H1 (cell line): ENCODE results near the gene FHL1. TPM values are rescaled to one million over a fixed set of nuclear protein-coding genes. Genes with fewer than 3 reads are reported as not detected.

Source experiments
- CTCF ChIA-PET: fragments of 300-600 bp; sonication (Branson Sonifier 250); formaldehyde crosslinking; loops from one replicate; lab custom pipeline; 2021; ENCODE audit not compliant: partially characterized antibody; lab: Charles Lee
- POLR2A ChIA-PET: fragments of 300-600 bp; sonication (Branson Sonifier 250); formaldehyde crosslinking; loops from one replicate; lab custom pipeline; 2021; ENCODE audit warnings: inconsistent platforms; ENCODE audit not compliant: partially characterized antibody; lab: Charles Lee
- DNase-seq, 2 experiments: peaks; one replicate each; pipeline versions ENCODE4 v3.0.0 to v3.0.0-alpha.2; 2010 to 2022; ENCODE audit warnings: low spot score in 2 of 2, low read depth in 1 of 2, mixed read lengths in 1 of 2
- FAIRE-seq: peaks from 2 replicates; lab custom pipeline; 2011; peaks lifted over from hg19 to GRCh38; lab: Jason Lieb, UNC
- H2AFZ ChIP-seq: 2 replicates; pipeline ENCODE4 v1.8.1; 2012; ENCODE audit warnings: low read length, inconsistent platforms
- H2AK5ac ChIP-seq: 2 replicates; pipeline ENCODE4 v1.6.1; 2013; ENCODE audit warnings: low read depth, low read length
- H2BK120ac ChIP-seq: replicated peaks from 2 replicates; pipeline ENCODE3; 2013; ENCODE audit warnings: low read depth, low read length, inconsistent platforms
- H2BK12ac ChIP-seq: 2 replicates; pipeline ENCODE4 v1.6.1; 2013; ENCODE audit warnings: low read depth, low read length
- H2BK15ac ChIP-seq: 2 replicates; pipeline ENCODE4 v1.6.1; 2013; ENCODE audit warnings: low read length
- H2BK20ac ChIP-seq: 2 replicates; pipeline ENCODE4 v1.6.1; 2013; ENCODE audit warnings: low read length
- H2BK5ac ChIP-seq: 2 replicates; pipeline ENCODE4 v1.6.1; 2013; ENCODE audit warnings: low read depth, low read length
- H3K14ac ChIP-seq: 2 replicates; pipeline ENCODE4 v1.6.1; 2013; ENCODE audit warnings: inconsistent platforms; ENCODE audit not compliant: insufficient read length
- H3K18ac ChIP-seq: 2 replicates; pipeline ENCODE4 v1.6.1; 2013; ENCODE audit warnings: low read length; ENCODE audit errors: extremely low read depth
- H3K23ac ChIP-seq: 2 replicates; pipeline ENCODE4 v1.6.1; 2013; ENCODE audit warnings: inconsistent platforms; ENCODE audit not compliant: insufficient read length
- H3K23me2 ChIP-seq: 2 replicates; pipeline ENCODE4 v1.6.1; 2013; ENCODE audit warnings: low read depth, low read length
- H3K27ac ChIP-seq: 2 replicates; pipeline ENCODE4 v1.6.1; 2011; ENCODE audit warnings: low read depth, low read length, inconsistent platforms
- H3K27me3 ChIP-seq, 4 experiments: replicated peaks in 1 of 4; 1 replicate in 1 of 4; 2 replicates in 3 of 4; pipeline versions ENCODE4 v1.6.1 to v1.8.1; 2011 to 2013; ENCODE audit warnings: low read length in 3 of 4, mild to moderate bottlenecking in 3 of 4, inconsistent platforms in 2 of 4, mixed read lengths in 2 of 4, moderate library complexity in 1 of 4; ENCODE audit not compliant: control insufficient read depth in 3 of 4, insufficient read depth in 3 of 4; ENCODE audit errors: extremely low read depth in 1 of 4
- H3K36me3 ChIP-seq, 4 experiments: 2 replicates each; pipeline versions ENCODE4 v1.6.1 to v1.8.1; 2011 to 2013; ENCODE audit warnings: mild to moderate bottlenecking in 4 of 4, low read length in 3 of 4, moderate library complexity in 2 of 4, control low read depth in 1 of 4, inconsistent platforms in 1 of 4; ENCODE audit not compliant: insufficient read depth in 4 of 4, control insufficient read depth in 2 of 4
- H3K4ac ChIP-seq: replicated peaks from 2 replicates; pipeline ENCODE3; 2013; ENCODE audit warnings: low read length, low read depth, mixed read lengths, inconsistent platforms; ENCODE audit not compliant: insufficient read length
- H3K4me1 ChIP-seq, 4 experiments: replicated peaks in 1 of 4; 1 replicate in 1 of 4; 2 replicates in 3 of 4; pipeline versions ENCODE4 v1.6.1 to v1.8.1; 2011 to 2013; ENCODE audit warnings: low read length in 3 of 4, inconsistent platforms in 2 of 4, mixed read lengths in 1 of 4; ENCODE audit not compliant: insufficient read depth in 4 of 4, control insufficient read depth in 3 of 4
- H3K4me2 ChIP-seq, 2 experiments: 2 replicates each; pipeline versions ENCODE4 v1.6.1 to v1.8.1; 2011 to 2013; ENCODE audit warnings: low read depth in 2 of 2, low read length in 2 of 2, control low read depth in 1 of 2, inconsistent platforms in 1 of 2, mild to moderate bottlenecking in 1 of 2; ENCODE audit not compliant: insufficient read depth in 1 of 2
- H3K4me3 ChIP-seq, 4 experiments: fragments of 200-600, 300-600 bp in 1 of 4; sonication (generic), shearing (Covaris generic), sonication (Bioruptor Twin) in 1 of 4; 2 replicates each; pipeline versions ENCODE4 v1.5.1 to v1.8.1; 2011 to 2016; ENCODE audit warnings: low read length in 4 of 4, low read depth in 3 of 4, control low read depth in 2 of 4, inconsistent platforms in 2 of 4, mild to moderate bottlenecking in 2 of 4, mixed read lengths in 1 of 4, moderate library complexity in 1 of 4; ENCODE audit not compliant: insufficient read depth in 2 of 4; ENCODE audit errors: extremely low read depth in 1 of 4
- H3K56ac ChIP-seq: replicated peaks from 2 replicates; pipeline ENCODE3; 2013; ENCODE audit warnings: low read depth, mild to moderate bottlenecking, mixed read lengths, low read length, inconsistent platforms; ENCODE audit not compliant: insufficient read length
- H3K79me1 ChIP-seq: 2 replicates; pipeline ENCODE4 v1.6.1; 2013; ENCODE audit warnings: low read depth, low read length, control low read depth
- H3K79me2 ChIP-seq, 2 experiments: 2 replicates each; pipeline versions ENCODE4 v1.6.1 to v1.8.1; 2012 to 2013; ENCODE audit warnings: low read length in 2 of 2, mild to moderate bottlenecking in 2 of 2, inconsistent platforms in 1 of 2; ENCODE audit not compliant: insufficient read depth in 2 of 2, control insufficient read depth in 1 of 2
- H3K9ac ChIP-seq, 4 experiments: replicated peaks in 1 of 4; 1 replicate in 1 of 4; 2 replicates in 3 of 4; pipeline versions ENCODE4 v1.6.1 to v1.8.1; 2011 to 2013; ENCODE audit warnings: low read depth in 3 of 4, low read length in 3 of 4, control low read depth in 2 of 4, mild to moderate bottlenecking in 2 of 4, moderate library complexity in 2 of 4, inconsistent platforms in 1 of 4; ENCODE audit errors: extremely low read depth in 1 of 4
- H3K9me3 ChIP-seq, 2 experiments: 2 replicates each; pipeline versions ENCODE4 v1.6.1 to v1.8.1; 2012 to 2013; ENCODE audit warnings: mild to moderate bottlenecking in 2 of 2, moderate library complexity in 2 of 2, control low read depth in 1 of 2, inconsistent platforms in 1 of 2, low read depth in 1 of 2, low read length in 1 of 2, mixed read lengths in 1 of 2; ENCODE audit not compliant: insufficient read depth in 2 of 2
- H4K20me1 ChIP-seq, 2 experiments: replicated peaks in 1 of 2; 2 replicates each; pipeline versions ENCODE3 to v1.8.1; 2011 to 2013; ENCODE audit warnings: inconsistent platforms in 2 of 2, low read length in 2 of 2, mild to moderate bottlenecking in 1 of 2; ENCODE audit not compliant: insufficient read depth in 2 of 2, control insufficient read depth in 1 of 2
- H4K5ac ChIP-seq: 2 replicates; pipeline ENCODE4 v1.6.1; 2013; ENCODE audit warnings: low read length, low read depth, mixed read lengths, inconsistent platforms; ENCODE audit not compliant: insufficient read length
- H4K8ac ChIP-seq: 2 replicates; pipeline ENCODE4 v1.8.0; 2013; ENCODE audit warnings: mild to moderate bottlenecking, moderate library complexity, low read length, inconsistent platforms; ENCODE audit not compliant: insufficient read depth; ENCODE audit errors: extremely low read depth
- H4K91ac ChIP-seq: replicated peaks from 2 replicates; pipeline ENCODE3; 2013; ENCODE audit warnings: low read length, mixed read lengths, inconsistent platforms; ENCODE audit not compliant: insufficient read length
- BCL11A ChIP-seq, 2 experiments: IDR thresholded peaks; one replicate each; pipeline ENCODE4 v1.6.1; 2011; ENCODE audit warnings: low read depth in 2 of 2, low read length in 2 of 2, mild to moderate bottlenecking in 2 of 2
- CBX5 ChIP-seq: fragments of 300-800, 300-1000 bp; sonication (generic); IDR thresholded peaks from 2 replicates; pipeline ENCODE4 v1.7.1; 2016; ENCODE audit warnings: antibody characterized with exemption, low read length, low read depth
- CEBPB ChIP-seq: IDR thresholded peaks from 2 replicates; pipeline ENCODE4 v1.6.1; 2012; ENCODE audit warnings: low read depth, low read length
- EGR1 ChIP-seq: IDR thresholded peaks from 2 replicates; pipeline ENCODE4 v1.6.1; 2011; ENCODE audit warnings: low read depth, low read length, borderline replicate concordance
- EZH2 ChIP-seq: fragments of 200-600 bp; sonication (generic); IDR thresholded peaks from 2 replicates; pipeline ENCODE4 v1.7.1; 2012; ENCODE audit warnings: low read depth, mild to moderate bottlenecking, moderate library complexity, low read length, inconsistent platforms; ENCODE audit not compliant: severe bottlenecking
- GTF2F1 ChIP-seq: IDR thresholded peaks from 2 replicates; pipeline ENCODE4 v1.6.1; 2012; ENCODE audit warnings: low read depth, low read length, improper control_type of control experiment, borderline replicate concordance
- HDAC6 ChIP-seq: IDR thresholded peaks from one replicate; pipeline ENCODE4 v1.7.1; 2012; ENCODE audit warnings: low read depth, mild to moderate bottlenecking, inconsistent platforms, low read length, moderate library complexity
- NANOG ChIP-seq: IDR thresholded peaks from 2 replicates; pipeline ENCODE4 v1.6.1; 2011; ENCODE audit warnings: low read length, low read depth, mild to moderate bottlenecking, inconsistent platforms; ENCODE audit not compliant: insufficient read depth, poor library complexity, severe bottlenecking
- POLR2AphosphoS5 ChIP-seq: IDR thresholded peaks from 2 replicates; pipeline ENCODE4 v1.6.1; 2011; ENCODE audit warnings: low read depth, low read length
- RAD21 ChIP-seq, 2 experiments: IDR thresholded peaks in 1 of 2; conservative IDR thresholded peaks in 1 of 2; 2 replicates each; pipeline ENCODE4 v1.6.1; 2011; ENCODE audit warnings: low read depth in 2 of 2, low read length in 2 of 2, improper control_type of control experiment in 1 of 2, inconsistent platforms in 1 of 2, mild to moderate bottlenecking in 1 of 2, moderate library complexity in 1 of 2
- WGBS, 2 experiments: shearing (Covaris generic) in 1 of 2; methylation state at CpG; one replicate each; pipeline versions ENCODE4 v1.1.6 to v1.1.7; 2013 to 2015; ENCODE audit warnings: low lambda C conversion rate in 2 of 2, mixed read lengths in 2 of 2, inconsistent platforms in 1 of 2, low coverage in 1 of 2, missing lambda C conversion rate in 1 of 2; ENCODE audit not compliant: insufficient replicate concordance in 2 of 2, insufficient coverage in 1 of 2, insufficient read length in 1 of 2; ENCODE audit errors: extremely low coverage in 1 of 2, missing lambda C conversion rate in 1 of 2; 5-methylcytosine and 5-hydroxymethylcytosine counted together
- polyA plus RNA-seq, 7 experiments: library from polyadenylated mRNA; depleted of rRNA in 3 of 7; stranded (reverse) in 5 of 7; unstranded in 2 of 7; fragments of >200 nt in 5 of 7; fragments of 200-250 nt in 2 of 7; gene quantifications; 1 replicate in 5 of 7; 2 replicates in 1 of 7; 4 replicates in 1 of 7; pipeline versions ENCODE4 v1.2.1 to v1.2.3, GENCODE V29; 2011 to 2013; ENCODE audit warnings: missing spikeins in 2 of 7, mixed read lengths in 2 of 7
- total RNA-seq: library from RNA; stranded (reverse); fragmentation: NEBNext Ultra II Directional; extraction: Animal tissue kit (Norgen Biotek cat#: 25700); gene quantifications from 2 replicates; pipeline ENCODE4 v1.2.1, GENCODE V29; 2021
- TF ChIP-seq, protein P1 (sequence below): IDR thresholded peaks from 2 replicates; pipeline ENCODE4 v1.6.1; 2012; ENCODE audit warnings: low read length, inconsistent platforms

FHL1 gene
- total and polyA plus RNA-seq, 2 of the 8 experiments (the other 6 are each of a cell fraction or from before 2014, with no cell fraction given), result 45.0 to 56.5 TPM

DNA sequence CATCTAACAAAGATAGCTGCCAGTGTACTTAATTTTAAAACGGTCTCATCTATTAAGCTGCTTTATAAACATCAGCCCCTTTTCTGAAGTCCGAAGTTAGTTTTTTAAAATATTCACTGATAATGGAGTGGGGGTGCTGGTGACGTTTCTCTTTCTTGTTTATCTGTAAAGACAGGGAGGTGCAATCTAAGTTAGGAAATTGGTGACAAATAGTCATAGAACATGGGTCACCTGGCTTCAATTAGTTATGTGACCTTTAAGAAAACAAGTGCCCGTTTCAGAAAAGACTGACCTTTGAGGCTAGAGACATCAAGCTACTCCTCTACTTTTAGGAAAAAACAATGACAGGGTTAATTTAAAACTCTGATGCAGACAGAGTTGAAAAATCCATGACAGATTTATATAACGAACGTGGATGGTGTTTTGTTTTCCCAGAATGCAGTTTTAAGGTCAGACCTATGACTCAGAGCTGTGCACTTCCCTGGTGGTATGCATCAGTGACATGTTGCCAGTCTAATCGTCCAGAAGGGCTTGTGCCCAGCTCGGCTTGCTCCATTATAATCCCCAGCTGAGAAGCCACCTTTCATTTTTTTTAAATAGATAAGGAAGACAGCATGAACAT, 38.2 kb downstream of the FHL1 start:
- H3K4me2 ChIP-seq, result no peak overlapping the region
- no peak overlapping the region for H2BK120ac ChIP-seq
- H2BK5ac ChIP-seq, result no peak overlapping the region
- H4K91ac ChIP-seq, result no peak overlapping the region
- H3K36me3 ChIP-seq, result no peaks in the 10 kb centered on the region
- H3K4ac ChIP-seq, result no peak overlapping the region
- no peak overlapping the region for H2BK15ac ChIP-seq
- no peak overlapping the region for H4K5ac ChIP-seq
- FAIRE-seq (no peak), DNase-seq (no peak)
- no peak overlapping the region for H3K4me3 ChIP-seq
- no peak for TF ChIP-seq NANOG
- no peak for TF ChIP-seq RAD21 (IDR thresholded peaks at IDR 0.05 in 1 of 2, conservative IDR thresholded peaks at IDR 0.05 in 1 of 2; ENCODE audit: low read depth in 2 of 2, low read length in 2 of 2)
- TF ChIP-seq BCL11A (IDR thresholded peaks at IDR 0.05; ENCODE audit: low read depth in 2 of 2, low read length in 2 of 2), result no peak
- TF ChIP-seq, protein P1, sequence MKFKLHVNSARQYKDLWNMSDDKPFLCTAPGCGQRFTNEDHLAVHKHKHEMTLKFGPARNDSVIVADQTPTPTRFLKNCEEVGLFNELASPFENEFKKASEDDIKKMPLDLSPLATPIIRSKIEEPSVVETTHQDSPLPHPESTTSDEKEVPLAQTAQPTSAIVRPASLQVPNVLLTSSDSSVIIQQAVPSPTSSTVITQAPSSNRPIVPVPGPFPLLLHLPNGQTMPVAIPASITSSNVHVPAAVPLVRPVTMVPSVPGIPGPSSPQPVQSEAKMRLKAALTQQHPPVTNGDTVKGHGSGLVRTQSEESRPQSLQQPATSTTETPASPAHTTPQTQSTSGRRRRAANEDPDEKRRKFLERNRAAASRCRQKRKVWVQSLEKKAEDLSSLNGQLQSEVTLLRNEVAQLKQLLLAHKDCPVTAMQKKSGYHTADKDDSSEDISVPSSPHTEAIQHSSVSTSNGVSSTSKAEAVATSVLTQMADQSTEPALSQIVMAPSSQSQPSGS, result no peak
- TF ChIP-seq CEBPB, result no peak
- no peak for TF ChIP-seq HDAC6
- no peak for TF ChIP-seq EZH2
- TF ChIP-seq POLR2AphosphoS5, result no peak
- no peak for TF ChIP-seq EGR1
- TF ChIP-seq CBX5, result no peak
- TF ChIP-seq GTF2F1, result no peak
- ChIA-PET POLR2A (no interaction called here), CTCF (no interaction called here)
- H3K27ac ChIP-seq, result no peak overlapping the region
- no peaks in the 10 kb centered on the region for H3K27me3 ChIP-seq
- no peaks in the 10 kb centered on the region for H3K9me3 ChIP-seq
- no peaks in the 10 kb centered on the region for H3K23me2 ChIP-seq
- WGBS, 2 experiments, result 74% methylated on average over 8 of the region's 8 CpGs; no CpG with 5 or more reads in 1 of the 2 experiments
- H4K20me1 ChIP-seq, result peaks cover 0 to 2% of the 10 kb centered on the region in 2 experiments
- no peaks in the 10 kb centered on the region for H3K79me1 ChIP-seq
- H3K9ac ChIP-seq, result no peak overlapping the region
- no peak overlapping the region for H3K18ac ChIP-seq
- H3K79me2 ChIP-seq, result no peaks in the 10 kb centered on the region
- no peak overlapping the region for H2BK12ac ChIP-seq
- no peak overlapping the region for H3K23ac ChIP-seq
- no peak overlapping the region for H2BK20ac ChIP-seq
- no peak overlapping the region for H3K14ac ChIP-seq
- H2AFZ ChIP-seq, result no peak overlapping the region
- H3K4me1 ChIP-seq, result no peaks in the 10 kb centered on the region
- no peak overlapping the region for H2AK5ac ChIP-seq
- no peak overlapping the region for H3K56ac ChIP-seq
- H4K8ac ChIP-seq, result no peak overlapping the region
